Gastrocnemius medialis (tissue), 4 donors: ENCODE measurements around the gene RTTN.

ENCODE experiments used
- POLR2A ChIP-seq, 2 donors: fragments of 450-650 bp; IDR thresholded peaks; one replicate each; pipeline ENCODE4 v1.6.1; 2017; ENCODE audit warnings: antibody characterized with exemption in 2 of 2, mild to moderate bottlenecking in 2 of 2, moderate library complexity in 2 of 2
- TF ChIP-seq, protein P1 (sequence below), 5 experiments: fragments of 450-650 bp in 3 of 5; fragments of 200-600 bp in 2 of 5; sonication (generic) in 2 of 5; IDR thresholded peaks in 4 of 5; conservative IDR thresholded peaks in 1 of 5; 1 replicate in 4 of 5; 2 replicates in 1 of 5; pipeline ENCODE4 v1.5.1; 2016 to 2019; ENCODE audit warnings: antibody characterized with exemption in 5 of 5, mild to moderate bottlenecking in 3 of 5, moderate library complexity in 3 of 5

DNA sequence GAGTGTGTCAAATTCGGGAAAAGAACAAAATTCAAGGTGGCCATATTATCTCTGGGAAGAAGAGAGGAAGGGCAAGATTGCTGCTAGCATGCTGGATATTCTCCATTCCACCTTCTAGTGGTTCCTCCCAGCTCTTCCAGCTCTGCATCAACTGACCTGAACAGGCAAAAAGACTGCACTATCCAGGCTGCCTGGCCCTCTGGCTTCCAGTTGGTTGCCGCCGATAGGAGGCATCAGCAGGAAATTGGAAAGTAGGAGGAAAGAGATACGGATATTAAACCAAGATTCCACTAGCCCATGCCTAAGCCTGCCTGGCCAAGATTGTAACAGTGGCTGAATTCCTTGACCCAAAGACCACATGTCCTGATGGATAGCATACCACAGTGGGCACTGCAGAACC lies 1.7 kb upstream of the RTTN start:
- TF ChIP-seq, protein P1, sequence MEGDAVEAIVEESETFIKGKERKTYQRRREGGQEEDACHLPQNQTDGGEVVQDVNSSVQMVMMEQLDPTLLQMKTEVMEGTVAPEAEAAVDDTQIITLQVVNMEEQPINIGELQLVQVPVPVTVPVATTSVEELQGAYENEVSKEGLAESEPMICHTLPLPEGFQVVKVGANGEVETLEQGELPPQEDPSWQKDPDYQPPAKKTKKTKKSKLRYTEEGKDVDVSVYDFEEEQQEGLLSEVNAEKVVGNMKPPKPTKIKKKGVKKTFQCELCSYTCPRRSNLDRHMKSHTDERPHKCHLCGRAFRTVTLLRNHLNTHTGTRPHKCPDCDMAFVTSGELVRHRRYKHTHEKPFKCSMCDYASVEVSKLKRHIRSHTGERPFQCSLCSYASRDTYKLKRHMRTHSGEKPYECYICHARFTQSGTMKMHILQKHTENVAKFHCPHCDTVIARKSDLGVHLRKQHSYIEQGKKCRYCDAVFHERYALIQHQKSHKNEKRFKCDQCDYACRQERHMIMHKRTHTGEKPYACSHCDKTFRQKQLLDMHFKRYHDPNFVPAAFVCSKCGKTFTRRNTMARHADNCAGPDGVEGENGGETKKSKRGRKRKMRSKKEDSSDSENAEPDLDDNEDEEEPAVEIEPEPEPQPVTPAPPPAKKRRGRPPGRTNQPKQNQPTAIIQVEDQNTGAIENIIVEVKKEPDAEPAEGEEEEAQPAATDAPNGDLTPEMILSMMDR (IDR thresholded peaks at IDR 0.05 in 4 of 5, conservative IDR thresholded peaks at IDR 0.05 in 1 of 5): no peak
- no peak for TF ChIP-seq POLR2A (IDR thresholded peaks at IDR 0.05)
